GM12874 (cell line): Measurements from ENCODE around the gene MMD.

Source experiments
- TF ChIP-seq, protein P1 (sequence below): IDR thresholded peaks from 2 replicates; pipeline ENCODE4 v1.5.1; 2011; ENCODE audit warnings: low read depth, mild to moderate bottlenecking, control low read depth, low read length, moderate library complexity; ENCODE audit not compliant: insufficient read depth

Gene MMD

GRCh38 chr17:55416470-55417052 lies 5.1 kb downstream of the MMD start:
- TF ChIP-seq, protein P1, sequence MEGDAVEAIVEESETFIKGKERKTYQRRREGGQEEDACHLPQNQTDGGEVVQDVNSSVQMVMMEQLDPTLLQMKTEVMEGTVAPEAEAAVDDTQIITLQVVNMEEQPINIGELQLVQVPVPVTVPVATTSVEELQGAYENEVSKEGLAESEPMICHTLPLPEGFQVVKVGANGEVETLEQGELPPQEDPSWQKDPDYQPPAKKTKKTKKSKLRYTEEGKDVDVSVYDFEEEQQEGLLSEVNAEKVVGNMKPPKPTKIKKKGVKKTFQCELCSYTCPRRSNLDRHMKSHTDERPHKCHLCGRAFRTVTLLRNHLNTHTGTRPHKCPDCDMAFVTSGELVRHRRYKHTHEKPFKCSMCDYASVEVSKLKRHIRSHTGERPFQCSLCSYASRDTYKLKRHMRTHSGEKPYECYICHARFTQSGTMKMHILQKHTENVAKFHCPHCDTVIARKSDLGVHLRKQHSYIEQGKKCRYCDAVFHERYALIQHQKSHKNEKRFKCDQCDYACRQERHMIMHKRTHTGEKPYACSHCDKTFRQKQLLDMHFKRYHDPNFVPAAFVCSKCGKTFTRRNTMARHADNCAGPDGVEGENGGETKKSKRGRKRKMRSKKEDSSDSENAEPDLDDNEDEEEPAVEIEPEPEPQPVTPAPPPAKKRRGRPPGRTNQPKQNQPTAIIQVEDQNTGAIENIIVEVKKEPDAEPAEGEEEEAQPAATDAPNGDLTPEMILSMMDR = no peak

DNA sequence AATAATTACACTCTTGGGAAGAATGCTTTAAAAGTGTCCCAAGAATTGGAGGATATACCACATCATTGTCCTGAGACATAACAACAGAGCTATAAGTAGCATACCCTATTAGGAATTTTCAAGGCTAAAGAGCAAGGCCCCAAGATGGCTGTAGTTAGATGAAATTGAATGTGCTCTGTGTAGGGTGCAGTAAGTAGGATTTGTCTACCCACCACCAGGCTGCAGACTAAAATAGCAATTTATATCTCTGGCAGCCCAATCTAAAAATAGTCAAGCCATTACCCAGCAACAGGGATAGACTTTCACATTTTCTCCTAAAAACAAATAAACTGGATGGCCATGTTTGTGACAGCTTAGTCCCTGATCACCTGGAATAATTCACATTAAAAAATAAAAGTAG lies 5.6 kb downstream of the MMD start:
- TF ChIP-seq, protein P1 = no peak

DNA sequence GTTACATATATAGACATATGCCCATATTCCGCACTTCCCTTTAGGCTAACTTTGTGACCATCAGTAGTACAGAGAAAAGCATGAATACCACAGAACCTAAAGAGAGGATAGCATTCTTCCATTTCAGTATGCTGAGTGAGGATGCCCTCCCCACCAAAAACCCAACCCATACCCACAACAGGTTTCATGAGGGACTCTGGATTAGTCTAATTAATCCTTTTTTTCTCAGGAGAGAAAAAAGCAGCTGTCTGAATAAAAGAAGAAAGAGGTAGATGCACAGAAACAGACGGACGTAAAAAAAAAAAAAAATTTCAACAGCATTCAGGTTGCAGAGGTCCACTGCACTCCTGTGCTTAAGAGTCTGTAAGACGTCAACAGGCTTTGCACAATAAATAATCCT lies 6.7 kb downstream of the MMD start:
- TF ChIP-seq, protein P1 = no peak

- TF ChIP-seq, protein P1 = no peak
Measured at GRCh38 chr17:55413825-55414489, 7.7 kb downstream of the MMD start.

DNA sequence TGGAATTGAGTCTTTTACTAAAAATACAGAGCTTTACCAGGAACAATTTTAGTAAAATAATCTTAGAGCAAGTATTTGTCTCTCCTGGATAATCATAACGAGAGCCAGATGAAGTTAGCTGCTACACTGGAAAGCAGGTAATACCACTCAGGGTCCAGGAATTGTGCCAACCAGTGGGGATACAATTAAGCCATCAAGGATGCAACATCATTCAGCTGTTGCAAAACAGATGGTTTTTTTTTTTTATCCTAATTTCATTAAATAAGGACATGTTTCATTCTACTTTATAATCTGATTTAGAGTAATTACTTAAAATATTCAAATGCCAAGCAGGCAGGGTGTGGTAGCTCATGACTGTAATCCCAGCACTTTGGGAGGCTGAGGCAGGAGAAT lies 10.2 kb downstream of the MMD start:
- TF ChIP-seq, protein P1 = no peak

GRCh38 chr17:55410722-55411462 lies 10.7 kb downstream of the MMD start:
- TF ChIP-seq, protein P1 = no peak

- TF ChIP-seq, protein P1 = no peak
Measured at GRCh38 chr17:55409030-55409800, 12.4 kb downstream of the MMD start.
